Endothelial cell (in vitro differentiated cells): ENCODE measurements around the gene PTPRN2. TPM values are rescaled to one million over a fixed set of nuclear protein-coding genes. Genes with fewer than 3 reads are reported as not detected.
A peak's percentile ranks its signal among the peaks of the same experiment; 100 is the strongest.
"Not testable (repeated sequence)": the region's sequence is repeated elsewhere in the genome, so short reads cannot be mapped to it uniquely, and the experiment has no call there.

Experiments
- DNase-seq: peaks from one replicate; pipeline ENCODE4 v3.0.0; 2021; ENCODE audit warnings: low spot score
- H3K27ac Mint-ChIP-seq: one replicate; pipeline ENCODE4 v1.8.0; 2021; ENCODE audit warnings: mixed read lengths, inconsistent platforms; ENCODE audit not compliant: unreplicated experiment
- H3K27me3 Mint-ChIP-seq: one replicate; pipeline ENCODE4 v1.8.0; 2021; ENCODE audit warnings: mild to moderate bottlenecking, moderate library complexity, mixed read lengths, inconsistent platforms; ENCODE audit not compliant: unreplicated experiment
- H3K36me3 Mint-ChIP-seq: one replicate; pipeline ENCODE4 v1.8.0; 2021; ENCODE audit warnings: mild to moderate bottlenecking, low read depth, mixed read lengths, inconsistent platforms; ENCODE audit not compliant: unreplicated experiment
- H3K4me1 Mint-ChIP-seq: one replicate; pipeline ENCODE4 v1.8.0; 2021; ENCODE audit warnings: mild to moderate bottlenecking, mixed read lengths, inconsistent platforms; ENCODE audit not compliant: unreplicated experiment
- H3K4me3 Mint-ChIP-seq: one replicate; pipeline ENCODE4 v1.8.0; 2021; ENCODE audit warnings: mild to moderate bottlenecking, mixed read lengths, inconsistent platforms; ENCODE audit not compliant: unreplicated experiment
- H3K9me3 Mint-ChIP-seq: one replicate; pipeline ENCODE4 v1.8.0; 2021; ENCODE audit warnings: mixed read lengths, inconsistent platforms; ENCODE audit not compliant: unreplicated experiment
- CTCF ChIP-seq: fragments of 200-600 bp; sonication (generic); IDR thresholded peaks from one replicate; pipeline ENCODE4 v1.5.0; 2021; ENCODE audit warnings: antibody characterized with exemption; ENCODE audit not compliant: unreplicated experiment
- total RNA-seq: library from RNA; stranded (reverse); fragmentation: NEBNext Ultra II Directional; extraction: Animal tissue kit (Norgen Biotek cat#: 25700); gene quantifications from one replicate; pipeline ENCODE4 v1.2.1, GENCODE V29; 2021; ENCODE audit not compliant: unreplicated experiment

The PTPRN2 gene
- total RNA-seq, 1 donor from 2014 or later = 0.18 TPM

DNA sequence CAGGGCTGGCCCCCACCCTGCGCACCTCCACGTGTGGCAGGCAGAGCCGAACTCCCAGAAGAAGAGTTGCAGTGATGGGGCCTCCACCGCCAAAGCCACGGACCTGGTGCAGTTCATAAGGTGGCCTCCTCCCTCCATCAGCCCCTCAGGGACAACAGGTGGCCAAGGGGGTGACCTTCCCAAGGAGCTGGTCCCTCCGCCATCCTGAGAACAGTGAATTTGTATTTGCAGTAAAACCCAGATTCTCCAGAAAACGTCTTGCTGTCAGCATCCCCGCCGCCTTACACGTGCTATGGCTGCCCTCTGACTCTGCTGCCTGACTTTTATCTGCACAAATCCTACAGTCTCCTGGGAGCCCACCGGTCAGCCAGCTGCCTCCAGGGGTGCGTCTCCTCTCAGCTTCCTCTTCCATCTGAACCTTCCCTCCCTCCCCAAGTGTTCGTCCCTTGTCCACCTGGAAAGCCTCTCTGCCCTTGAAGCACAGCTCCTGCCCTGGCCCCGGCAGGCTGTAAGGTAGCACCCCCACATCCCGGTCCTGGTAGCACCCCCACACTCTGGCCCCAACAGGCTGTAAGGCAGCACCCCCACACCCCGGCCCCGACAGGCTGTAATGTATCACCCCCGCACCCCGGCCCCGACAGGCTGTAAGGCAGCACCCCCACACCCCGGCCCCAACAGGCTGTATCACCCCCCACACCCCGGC, 311.8 kb downstream of the PTPRN2 start:
- TF ChIP-seq CTCF = no peak
- peaks cover 33% of the 10 kb centered on the region for H3K9me3 Mint-ChIP-seq
- no peaks in the 10 kb centered on the region for H3K4me1 Mint-ChIP-seq
- DNase-seq = no peak
- peaks cover 15% of the 10 kb centered on the region for H3K27me3 Mint-ChIP-seq
- H3K4me3 Mint-ChIP-seq = no peak overlapping the region
- H3K36me3 Mint-ChIP-seq = peaks cover 12% of the 10 kb centered on the region
- no peak overlapping the region for H3K27ac Mint-ChIP-seq

DNA sequence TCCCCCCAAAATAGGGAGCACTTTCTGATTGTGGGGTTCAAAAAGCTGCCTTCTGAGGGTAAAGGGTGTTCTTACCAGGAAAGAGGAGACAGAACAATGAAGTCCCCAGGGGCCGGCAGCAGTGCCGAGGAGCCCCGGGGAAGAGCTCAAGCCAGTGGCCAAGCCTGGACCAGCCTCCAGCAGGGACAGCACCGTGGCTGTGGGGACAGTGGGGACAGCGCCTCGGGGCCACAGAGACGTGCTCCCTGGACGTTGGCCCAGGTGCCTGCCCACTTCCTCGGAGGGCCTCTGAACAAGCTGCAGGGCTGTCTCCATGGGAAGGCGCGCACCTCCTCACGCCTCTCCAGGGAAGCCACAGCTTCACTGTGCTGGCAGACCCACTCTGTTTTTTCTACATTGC, 312.6 kb downstream of the PTPRN2 start:
- Mint-ChIP-seq H3K4me1 (no peaks in the 10 kb centered on the region), H3K27ac (no peak overlapping the region), H3K27me3 (peaks cover 16% of the 10 kb centered on the region), H3K4me3 (no peak overlapping the region), H3K36me3 (peaks cover 9% of the 10 kb centered on the region), H3K9me3 (peaks cover 24% of the 10 kb centered on the region)
- no peak for DNase-seq
- no peak for TF ChIP-seq CTCF

- Mint-ChIP-seq H3K4me1 (no peaks in the 10 kb centered on the region), H3K9me3 (peaks cover 27% of the 10 kb centered on the region), H3K4me3 (no peak overlapping the region), H3K27me3 (peaks cover 21% of the 10 kb centered on the region), H3K36me3 (peaks cover 14% of the 10 kb centered on the region), H3K27ac (no peak overlapping the region)
- DNase-seq = no peak
- no peak for TF ChIP-seq CTCF
Observed at GRCh38 chr7:158274404-158274811, 313.2 kb downstream of the PTPRN2 start.

- peaks cover 29% of the 10 kb centered on the region for H3K9me3 Mint-ChIP-seq
- peaks cover 21% of the 10 kb centered on the region for H3K27me3 Mint-ChIP-seq
- H3K27ac Mint-ChIP-seq, H3K4me1 Mint-ChIP-seq, H3K4me3 Mint-ChIP-seq, DNase-seq: not testable (repeated sequence)
- H3K36me3 Mint-ChIP-seq = peaks cover 16% of the 10 kb centered on the region
Observed at GRCh38 chr7:158273756-158274342, 313.8 kb downstream of the PTPRN2 start.

DNA sequence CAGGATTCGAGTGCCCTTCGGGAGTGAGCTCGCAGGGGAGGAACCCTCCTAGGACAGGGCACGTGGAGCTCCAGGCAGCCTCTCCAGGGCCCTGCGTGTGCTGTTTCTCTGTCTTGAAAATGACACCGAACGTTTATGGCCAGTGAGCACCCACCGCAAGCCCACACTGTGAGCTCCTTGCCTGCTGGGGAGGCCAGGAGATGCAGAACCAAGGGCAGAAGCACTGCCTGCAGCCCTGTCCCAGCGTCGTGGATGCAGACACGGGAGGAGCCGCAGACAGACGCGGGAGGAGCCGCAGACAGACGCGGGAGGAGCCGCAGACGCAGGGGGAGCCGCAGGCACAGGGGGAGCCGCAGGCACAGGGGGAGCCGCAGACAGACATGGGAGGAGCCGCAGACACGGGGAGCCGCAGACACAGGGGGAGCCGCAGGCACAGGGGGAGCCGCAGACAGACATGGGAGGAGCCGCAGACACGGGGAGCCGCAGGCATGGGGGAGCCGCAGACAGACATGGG, 314.4 kb downstream of the PTPRN2 start:
- Mint-ChIP-seq H3K9me3 (peaks cover 25% of the 10 kb centered on the region), H3K27me3 (peaks cover 23% of the 10 kb centered on the region), H3K4me3 (no peak overlapping the region), H3K4me1 (no peaks in the 10 kb centered on the region), H3K27ac (peak overlapping the region; percentile 68), H3K36me3 (peaks cover 16% of the 10 kb centered on the region)
- DNase-seq = no peak
- TF ChIP-seq CTCF = no peak
